HepG2 (cell line): Measurements from ENCODE around the gene HCFC1R1. TPM values are rescaled to one million over a fixed set of nuclear protein-coding genes. Genes with fewer than 3 reads are reported as not detected.

Source experiments
- CBX5 ChIP-seq: sonication (generic); formaldehyde crosslinking; IDR thresholded peaks from 2 replicates; pipeline ENCODE4 v1.4.0; 2020; ENCODE audit warnings: missing genetic modification reagents, borderline replicate concordance
- EHMT2 ChIP-seq: fragments of 200-600 bp; sonication (generic); IDR thresholded peaks from 2 replicates; pipeline ENCODE4 v1.7.0; 2017; ENCODE audit warnings: antibody characterized with exemption, low read depth, low read length, borderline replicate concordance
- HNF4A ChIP-seq: sonication (generic); formaldehyde crosslinking; IDR thresholded peaks from 2 replicates; pipeline ENCODE4 v1.4.0; 2020; ENCODE audit warnings: missing genetic modification reagents
- MTA1 ChIP-seq: sonication (generic); formaldehyde crosslinking; IDR thresholded peaks from 2 replicates; pipeline ENCODE4 v1.4.0; 2020; ENCODE audit warnings: missing genetic modification reagents, mild to moderate bottlenecking, borderline replicate concordance
- MYPOP ChIP-seq: sonication (generic); formaldehyde crosslinking; IDR thresholded peaks from 2 replicates; pipeline ENCODE4 v1.8.1; 2023; ENCODE audit warnings: mild to moderate bottlenecking, moderate library complexity, missing genetic modification reagents
- NFE2 ChIP-seq: sonication (generic); formaldehyde crosslinking; IDR thresholded peaks from 2 replicates; pipeline ENCODE4 v1.4.0; 2020; ENCODE audit warnings: missing genetic modification reagents
- PATZ1 ChIP-seq: sonication (generic); formaldehyde crosslinking; IDR thresholded peaks from 2 replicates; pipeline ENCODE4 v1.4.0; 2020; ENCODE audit warnings: missing genetic modification reagents
- PCBP2 ChIP-seq: fragments of 200-400 bp; formaldehyde crosslinking; optimal IDR thresholded peaks from 2 replicates; pipeline ENCODE3; 2018; ENCODE audit warnings: low read length, low read depth; ENCODE audit not compliant: poor library complexity, severe bottlenecking
- PHF5A ChIP-seq: IDR thresholded peaks from one replicate; pipeline ENCODE4 v1.6.1; 2018; ENCODE audit warnings: low read depth, missing genetic modification reagents; ENCODE audit not compliant: unreplicated experiment
- SUZ12 ChIP-seq: fragments of 150-350 bp; IDR thresholded peaks from 2 replicates; pipeline ENCODE4 v1.6.1; 2014; ENCODE audit warnings: low read depth, low read length
- UBTF ChIP-seq: sonication (generic); formaldehyde crosslinking; IDR thresholded peaks from 2 replicates; pipeline ENCODE4 v1.4.0; 2020; ENCODE audit warnings: mild to moderate bottlenecking, missing genetic modification reagents
- ZBTB34 ChIP-seq: sonication (generic); formaldehyde crosslinking; IDR thresholded peaks from 2 replicates; pipeline ENCODE4 v1.8.0; 2022; ENCODE audit warnings: mild to moderate bottlenecking, missing genetic modification reagents
- ZNF253 ChIP-seq: sonication (generic); formaldehyde crosslinking; IDR thresholded peaks from 2 replicates; pipeline ENCODE4 v1.8.0; 2022; ENCODE audit warnings: mild to moderate bottlenecking, missing genetic modification reagents, borderline replicate concordance
- ZNF281 ChIP-seq: sonication (generic); formaldehyde crosslinking; IDR thresholded peaks from 2 replicates; pipeline ENCODE4 v1.4.0; 2020; ENCODE audit warnings: missing genetic modification reagents, borderline replicate concordance
- ZNF431 ChIP-seq: sonication (generic); formaldehyde crosslinking; IDR thresholded peaks from 2 replicates; pipeline ENCODE4 v1.9.0; 2022; ENCODE audit warnings: missing genetic modification reagents, low read depth, mild to moderate bottlenecking, borderline replicate concordance
- ZNF567 ChIP-seq: sonication (generic); formaldehyde crosslinking; IDR thresholded peaks from 2 replicates; pipeline ENCODE4 v1.8.1; 2023; ENCODE audit warnings: mild to moderate bottlenecking, missing genetic modification reagents, borderline replicate concordance
- ZNF672 ChIP-seq: sonication (generic); formaldehyde crosslinking; IDR thresholded peaks from 2 replicates; pipeline ENCODE4 v1.8.1; 2022; ENCODE audit warnings: missing genetic modification reagents
- ZNF761 ChIP-seq: sonication (generic); formaldehyde crosslinking; conservative IDR thresholded peaks from 2 replicates; pipeline ENCODE4 v1.4.0; 2020; ENCODE audit warnings: mild to moderate bottlenecking, missing genetic modification reagents
- polyA plus RNA-seq, 8 experiments: library from polyadenylated mRNA; depleted of rRNA in 3 of 8; stranded (reverse) in 7 of 8; unstranded in 1 of 8; fragments of >200 nt; fragmentation: Illumina TruSeq in 4 of 8; extraction: Trizol in 4 of 8; gene quantifications; 2 replicates each; pipeline versions ENCODE4 v1.2.1 to v1.2.3, GENCODE V29; 2011 to 2016; ENCODE audit warnings: low read depth in 4 of 8, missing spikeins in 1 of 8, mixed read lengths in 1 of 8; ENCODE audit not compliant: insufficient read depth in 1 of 8
- total RNA-seq, 5 experiments: library from RNA; depleted of rRNA; stranded (reverse); fragments of >200 nt; fragmentation: Illumina TruSeq; extraction: Trizol; gene quantifications; 2 replicates each; pipeline ENCODE4 v1.2.3, GENCODE V29; 2016; ENCODE audit warnings: low read depth in 1 of 5

Gene HCFC1R1
- total and polyA plus RNA-seq, 2 of the 13 experiments (the other 11 are each of a cell fraction or from before 2014, with no cell fraction given): 13.8 to 16.1 TPM

- TF ChIP-seq UBTF (CRISPR knock-in tag) (0 out of 2 replicates have a peak, but pooled peaks have one; percentile 12), PATZ1 (peak; percentile 93), PHF5A (CRISPR knock-in tag) (no peak), NFE2 (CRISPR knock-in tag) (no peak), MYPOP (CRISPR knock-in tag) (0 out of 2 replicates have a peak, but pooled peaks have one; percentile 10), ZBTB34 (CRISPR knock-in tag) (no peak; the same call in 1 of the 2 replicates), ZNF761 (CRISPR knock-in tag) (0 out of 2 replicates have a peak, but pooled peaks have one; percentile 20), ZNF431 (CRISPR knock-in tag) (0 out of 2 replicates have a peak, but pooled peaks have one; percentile 45), PCBP2 (no peak), CBX5 (peak; percentile 58; the same call in 1 of the 2 replicates), HNF4A (peak; percentile 97), ZNF567 (no peak; the same call in 1 of the 2 replicates), ZNF281 (peak; percentile 39; the same call in 1 of the 2 replicates), ZNF253 (CRISPR knock-in tag) (no peak), MTA1 (CRISPR knock-in tag) (peak; percentile 66), SUZ12 (0 out of 2 replicates have a peak, but pooled peaks have one; percentile 3), EHMT2 (no peak), ZNF672 (no peak)
Measured at GRCh38 chr16:3065069-3065741, 41.5 kb upstream of the HCFC1R1 start, which contains the start of gene IL32 (continued).
